HFF-Myc (cell line): ENCODE results near the gene FAM234B.

Source experiments
- DNase-seq: peaks from one replicate; pipeline ENCODE4 v3.0.0-alpha.2; 2011; ENCODE audit warnings: low read depth; ENCODE audit errors: extremely low read depth
- H3K4me3 ChIP-seq: replicated peaks from 2 replicates; pipeline ENCODE4 v1.5.1; 2011; ENCODE audit warnings: low read depth, mild to moderate bottlenecking, control low read depth, low read length
- CTCF ChIP-seq: IDR thresholded peaks from 2 replicates; pipeline ENCODE4 v1.5.1; 2012; ENCODE audit warnings: mild to moderate bottlenecking, low read depth, low read length, control low read depth; ENCODE audit errors: missing control alignments

Gene FAM234B

DNA sequence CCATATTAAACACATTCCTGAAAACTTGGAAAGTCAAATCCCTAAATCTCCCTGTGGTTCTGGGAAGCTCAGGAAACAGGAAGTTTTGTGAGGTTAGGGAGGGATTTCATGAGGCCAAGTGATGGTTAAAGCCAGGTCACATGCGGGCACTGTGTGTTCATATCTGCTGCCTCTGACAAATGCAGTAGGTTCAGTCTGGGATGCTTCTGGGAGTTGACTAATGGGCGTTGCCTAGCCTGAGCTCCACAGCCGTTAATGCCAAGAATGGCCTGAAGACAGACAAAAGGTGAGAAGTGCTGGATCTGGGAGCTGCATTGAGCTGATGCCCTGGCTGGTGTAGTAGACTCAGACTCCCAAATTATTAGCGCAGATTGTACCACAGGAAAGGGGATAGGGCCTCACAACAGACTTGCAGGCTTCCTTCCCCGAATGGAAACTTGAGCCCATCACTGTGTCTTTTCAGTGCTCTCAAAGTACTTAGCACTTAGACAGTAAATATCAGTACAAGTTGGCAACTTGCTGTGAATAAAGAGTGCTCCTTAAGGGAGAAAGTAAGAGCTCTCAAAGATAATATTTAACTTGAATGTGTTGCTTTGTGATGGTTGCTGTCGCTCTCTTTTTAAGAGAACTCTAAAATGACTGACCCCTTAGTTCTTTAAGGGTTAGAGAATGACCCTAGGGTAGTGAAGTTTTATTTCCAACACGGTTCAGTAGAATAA, 41.9 kb downstream of the FAM234B start:
- H3K4me3 ChIP-seq, result no peak overlapping the region
- no peak for TF ChIP-seq CTCF
- no peak for DNase-seq

DNA sequence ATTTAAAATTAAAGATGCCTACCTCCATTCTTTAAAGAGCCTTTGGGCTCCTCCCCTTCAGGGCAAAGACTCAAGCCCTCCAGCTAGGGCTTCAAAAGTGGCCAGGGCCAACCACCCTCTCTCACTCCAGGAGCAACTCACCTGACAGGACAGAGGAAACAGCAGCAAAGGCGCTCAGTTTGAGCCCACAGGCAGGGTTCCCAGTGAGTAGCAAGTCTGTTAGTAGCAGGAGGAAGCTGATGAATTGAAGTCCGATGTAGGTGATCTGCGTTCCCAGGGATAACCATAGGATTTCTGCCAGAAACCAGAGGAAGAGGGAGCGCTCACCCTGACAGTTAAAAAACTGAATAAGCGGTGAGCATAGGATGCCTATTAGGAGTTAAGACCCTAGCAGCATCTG, 43.6 kb downstream of the FAM234B start:
- TF ChIP-seq CTCF, result no peak
- H3K4me3 ChIP-seq, result no peak overlapping the region
- no peak for DNase-seq

DNA sequence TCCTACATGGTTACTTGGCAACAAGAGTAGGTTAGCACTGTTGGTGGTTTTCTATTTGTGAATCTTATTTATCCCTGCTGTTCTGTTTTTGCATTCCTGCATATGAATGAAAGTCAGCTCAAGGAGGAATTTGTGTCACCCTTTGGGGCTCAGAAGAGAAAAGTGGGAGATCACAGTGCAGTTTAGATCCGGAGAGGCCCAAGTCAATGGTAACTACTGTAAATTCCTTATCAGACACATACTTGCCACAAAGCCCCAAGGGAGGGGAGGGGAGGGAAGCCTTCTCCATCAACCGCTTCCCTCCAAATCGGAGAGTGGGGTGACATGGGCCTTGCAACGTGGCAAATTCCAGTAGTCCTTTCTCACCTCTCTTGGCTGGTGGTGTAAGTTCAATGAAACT, 44.3 kb downstream of the FAM234B start:
- no peak overlapping the region for H3K4me3 ChIP-seq
- no peak for DNase-seq
- TF ChIP-seq CTCF, result no peak

GRCh38 chr12:13090054-13090453, 45.9 kb downstream of the FAM234B start:
- DNase-seq, result no peak
- H3K4me3 ChIP-seq, result no peak overlapping the region
- no peak for TF ChIP-seq CTCF

- H3K4me3 ChIP-seq, result no peak overlapping the region
- TF ChIP-seq CTCF, result no peak
- no peak for DNase-seq
Measured at GRCh38 chr12:13091832-13092231, 47.7 kb downstream of the FAM234B start.

DNA sequence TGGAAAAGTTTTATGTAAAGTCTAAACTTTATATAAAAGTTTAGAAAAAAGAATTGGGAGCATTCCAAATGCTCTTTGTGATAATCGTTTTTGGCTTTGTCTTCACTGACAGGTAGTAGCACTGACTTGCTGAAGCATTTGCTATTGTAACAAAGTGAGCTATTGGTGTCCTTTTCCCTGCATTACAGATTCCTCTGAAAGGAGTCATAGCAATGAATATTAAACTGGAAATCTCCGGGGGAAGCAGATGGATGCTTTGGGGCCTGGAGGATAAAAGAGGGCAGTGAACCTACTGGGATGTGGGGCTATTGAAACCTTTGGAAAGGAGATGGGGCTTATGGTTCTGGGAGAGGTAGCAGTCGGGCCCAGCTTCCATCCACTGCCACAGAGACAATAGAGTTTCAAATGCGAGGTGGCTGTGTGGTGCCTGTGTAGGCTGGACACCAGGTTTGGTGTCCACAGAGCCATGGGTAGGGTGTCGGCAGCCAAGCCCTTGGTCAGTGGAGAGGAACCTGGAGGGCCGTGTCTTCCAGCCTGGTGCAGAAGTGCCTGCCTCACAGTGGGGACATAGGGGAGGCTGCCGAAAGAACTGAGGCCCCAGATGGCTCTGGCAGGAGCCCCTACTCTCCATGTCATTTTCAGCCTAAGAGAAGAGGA, 49.1 kb downstream of the FAM234B start:
- no peak overlapping the region for H3K4me3 ChIP-seq
- DNase-seq, result no peak
- no peak for TF ChIP-seq CTCF
